Measurements from ENCODE around the gene FOXO3. TPM values are rescaled to one million over a fixed set of nuclear protein-coding genes. Genes with fewer than 3 reads are reported as not detected.

FOXO3 gene
- polyA plus RNA-seq, 1 of the 3 experiments (the other 2 are of a cell fraction) = 8.1 TPM

- no peak overlapping the region for H3K4me3 ChIP-seq (ENCODE audit: low read depth in 2 of 2, low read length in 1 of 2)
- H3K9ac ChIP-seq = no peak overlapping the region
- H3K27ac ChIP-seq (ENCODE audit: low read depth in 2 of 2, low read length in 1 of 2) = no peak overlapping the region
- H2AFZ ChIP-seq (ENCODE audit: low read depth) = no peak overlapping the region
- H3K36me3 ChIP-seq (replicated peaks in 1 of 2; ENCODE audit: control insufficient read depth in 1 of 2, insufficient read depth in 2 of 2, low read length in 1 of 2) = no peaks in the 10 kb centered on the region
- CTCF ChIA-PET = interaction anchor here (0.6 to 7.1 kb wide), 8 partner anchors 12 to 518 kb away, joined by 3 to 52 read pairs (median 4); no protein-coding TSS in a partner anchor
- no peaks in the 10 kb centered on the region for H4K20me1 ChIP-seq (ENCODE audit: insufficient read depth)
- no peak for TF ChIP-seq TEAD4 (IDR thresholded peaks at IDR 0.05; ENCODE audit: borderline replicate concordance, insufficient read depth)
- TF ChIP-seq RFX5 (IDR thresholded peaks at IDR 0.05; ENCODE audit: low read length) = no peak
- TF ChIP-seq YY1 (IDR thresholded peaks at IDR 0.05; ENCODE audit: low read depth) = no peak
- TF ChIP-seq USF2 (IDR thresholded peaks at IDR 0.05; ENCODE audit: borderline replicate concordance, low read depth, low read length) = no peak
- TF ChIP-seq USF1 (IDR thresholded peaks at IDR 0.05; ENCODE audit: borderline replicate concordance, low read depth) = no peak
- no peak for TF ChIP-seq IRF3 (IDR thresholded peaks at IDR 0.05; ENCODE audit: low read depth, low read length)
- TF ChIP-seq POLR2AphosphoS5 (IDR thresholded peaks at IDR 0.05; ENCODE audit: low read depth, low read length) = no peak
- no peak for TF ChIP-seq ZBTB33 (IDR thresholded peaks at IDR 0.05; ENCODE audit: borderline replicate concordance, low read depth)
- 82% methylated on average over 7 of the region's 7 CpGs for WGBS (ENCODE audit: low lambda C conversion rate)
- peaks cover 5% of the 10 kb centered on the region for H3F3A ChIP-seq (replicated peaks; ENCODE audit: insufficient read depth)
- H3K9me3 ChIP-seq = no peaks in the 10 kb centered on the region
- peaks cover 0 to 6% of the 10 kb centered on the region in 2 experiments; a peak in 1 of 4 replicates for H3K4me1 ChIP-seq (ENCODE audit: control insufficient read depth in 1 of 2, insufficient read depth in 2 of 2, low read depth in 1 of 2, low read length in 1 of 2)
- no peaks in the 10 kb centered on the region for H3K27me3 ChIP-seq (ENCODE audit: insufficient read depth)
- no peak for DNase-seq
- H3K79me2 ChIP-seq (ENCODE audit: insufficient read depth) = no peaks in the 10 kb centered on the region
- H3K4me2 ChIP-seq = no peak overlapping the region
- POLR2A ChIA-PET = interaction anchor here (1.2 kb wide), 1 partner anchor 243 kb away, joined by 5 read pairs; no protein-coding TSS in a partner anchor
- no peaks in the 10 kb centered on the region for H3K9me2 ChIP-seq
Observed at GRCh38 chr6:108555399-108556052, 5.2 kb upstream of the FOXO3 start.

GRCh38 chr6:108556250-108556649, 4.5 kb upstream of the FOXO3 start:
- Histone ChIP-seq H3K9ac (no peak overlapping the region), H3K27me3 (ENCODE audit: insufficient read depth) (no peaks in the 10 kb centered on the region), H3K4me3 (ENCODE audit: low read depth in 2 of 2, low read length in 1 of 2) (no peak overlapping the region), H3K36me3 (replicated peaks in 1 of 2; ENCODE audit: control insufficient read depth in 1 of 2, insufficient read depth in 2 of 2, low read length in 1 of 2) (no peaks in the 10 kb centered on the region), H3K9me2 (no peaks in the 10 kb centered on the region), H4K20me1 (ENCODE audit: insufficient read depth) (no peaks in the 10 kb centered on the region), H3F3A (replicated peaks; ENCODE audit: insufficient read depth) (peaks cover 5% of the 10 kb centered on the region), H3K79me2 (ENCODE audit: insufficient read depth) (no peaks in the 10 kb centered on the region), H3K4me1 (ENCODE audit: control insufficient read depth in 1 of 2, insufficient read depth in 2 of 2, low read depth in 1 of 2, low read length in 1 of 2) (peaks cover 0 to 6% of the 10 kb centered on the region in 2 experiments; a peak in 1 of 4 replicates), H3K9me3 (no peaks in the 10 kb centered on the region), H3K27ac (ENCODE audit: low read depth in 2 of 2, low read length in 1 of 2) (no peak overlapping the region), H3K4me2 (no peak overlapping the region), H2AFZ (ENCODE audit: low read depth) (no peak overlapping the region)
- no peak for TF ChIP-seq USF1 (IDR thresholded peaks at IDR 0.05; ENCODE audit: borderline replicate concordance, low read depth)
- POLR2A ChIA-PET = interaction anchor here (0.6 kb wide), 2 partner anchors 336 to 452 kb away, joined by 3 read pairs; no protein-coding TSS in a partner anchor
- DNase-seq = no peak
- 95% methylated on average over 5 of the region's 5 CpGs for WGBS (ENCODE audit: low lambda C conversion rate)
- CTCF ChIA-PET = interaction anchor here (1.0 to 7.1 kb wide), 5 partner anchors 13 to 517 kb away, joined by 4 to 52 read pairs (median 6); no protein-coding TSS in a partner anchor

Measured in SK-N-SH (cell line).